Activated T-helper 17 cell treated with anti-CD3 and anti-CD28 coated beads, Interleukin-2, amount 50 U/mL, for 72 hours (primary cell): ENCODE results near the gene CDH13. TPM values are rescaled to one million over a fixed set of nuclear protein-coding genes. Genes with fewer than 3 reads are reported as not detected.

Source experiments
- ATAC-seq: fragments of 150-1000 bp; cut with Tn5 transposase; replicated peaks from 2 replicates; pipeline ENCODE4 v1.10.0; 2021; ENCODE audit warnings: mild to moderate bottlenecking, moderate library complexity
- H3K27ac Mint-ChIP-seq: one replicate; pipeline ENCODE4 v1.8.0; 2022; ENCODE audit warnings: mixed read lengths
- H3K27me3 Mint-ChIP-seq: one replicate; pipeline ENCODE4 v1.8.0; 2022; ENCODE audit warnings: mixed read lengths
- H3K36me3 Mint-ChIP-seq: one replicate; pipeline ENCODE4 v1.8.0; 2022; ENCODE audit warnings: low read depth, mild to moderate bottlenecking, mixed read lengths
- H3K4me1 Mint-ChIP-seq: one replicate; pipeline ENCODE4 v1.8.0; 2022; ENCODE audit warnings: mixed read lengths
- H3K4me3 Mint-ChIP-seq: one replicate; pipeline ENCODE4 v1.8.0; 2022; ENCODE audit warnings: mild to moderate bottlenecking, mixed read lengths
- H3K9me3 Mint-ChIP-seq: one replicate; pipeline ENCODE4 v1.8.0; 2022; ENCODE audit warnings: mixed read lengths
- total RNA-seq, 2 donors: library from RNA; stranded (reverse); gene quantifications; one replicate each; pipeline ENCODE4 v1.2.3, GENCODE V29; 2022

Gene CDH13
- total RNA-seq, 2 donors from 2014 or later, result not detected

DNA sequence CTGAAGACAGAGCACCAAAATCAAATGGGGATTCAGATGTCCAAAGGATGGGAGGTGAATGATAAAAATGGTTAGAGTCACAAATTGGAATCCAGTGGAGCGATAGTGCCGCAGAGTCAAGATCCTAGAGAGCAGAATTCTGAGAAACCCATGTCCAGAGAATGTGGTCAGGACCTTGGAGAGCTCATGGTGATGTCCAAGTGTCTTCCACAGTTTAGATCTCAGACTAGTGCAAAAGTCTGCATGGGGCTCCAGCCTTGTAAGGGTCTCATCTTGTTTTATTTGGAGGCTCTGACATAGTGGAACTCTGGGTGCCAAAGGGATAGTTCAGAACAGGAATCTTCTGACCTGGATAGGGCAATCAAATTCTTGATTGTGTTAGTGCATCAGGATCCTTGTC, 935.1 kb downstream of the CDH13 start:
- no peaks in the 10 kb centered on the region for H3K36me3 Mint-ChIP-seq
- ATAC-seq, result no peak
- peaks cover 7% of the 10 kb centered on the region for H3K9me3 Mint-ChIP-seq
- peaks cover 4% of the 10 kb centered on the region for H3K27me3 Mint-ChIP-seq
- no peak overlapping the region for H3K27ac Mint-ChIP-seq
- H3K4me3 Mint-ChIP-seq, result no peak overlapping the region
- no peaks in the 10 kb centered on the region for H3K4me1 Mint-ChIP-seq

DNA sequence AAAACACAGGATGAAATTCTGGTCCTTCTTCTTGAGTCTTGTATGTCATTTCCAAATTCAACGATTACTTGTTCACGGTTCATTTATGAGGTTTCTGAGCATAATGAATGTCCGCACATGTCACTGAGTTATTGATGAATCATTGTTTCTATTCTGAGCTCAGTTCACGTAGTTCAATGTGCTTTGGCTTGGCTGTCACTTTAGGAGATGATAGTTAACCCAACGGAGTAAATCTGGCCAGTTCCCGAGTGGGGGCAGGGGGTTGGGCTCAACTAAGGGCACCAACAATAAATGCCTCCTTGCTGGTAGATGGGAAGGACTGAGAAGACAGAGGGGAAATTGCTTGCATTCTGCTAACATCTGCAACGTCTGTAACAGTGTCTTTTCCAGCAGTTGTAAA, 941.6 kb downstream of the CDH13 start:
- no peak overlapping the region for H3K27ac Mint-ChIP-seq
- peaks cover 4% of the 10 kb centered on the region for H3K9me3 Mint-ChIP-seq
- H3K4me3 Mint-ChIP-seq, result no peak overlapping the region
- no peaks in the 10 kb centered on the region for H3K36me3 Mint-ChIP-seq
- H3K27me3 Mint-ChIP-seq, result no peaks in the 10 kb centered on the region
- no peaks in the 10 kb centered on the region for H3K4me1 Mint-ChIP-seq
- no peak for ATAC-seq

DNA sequence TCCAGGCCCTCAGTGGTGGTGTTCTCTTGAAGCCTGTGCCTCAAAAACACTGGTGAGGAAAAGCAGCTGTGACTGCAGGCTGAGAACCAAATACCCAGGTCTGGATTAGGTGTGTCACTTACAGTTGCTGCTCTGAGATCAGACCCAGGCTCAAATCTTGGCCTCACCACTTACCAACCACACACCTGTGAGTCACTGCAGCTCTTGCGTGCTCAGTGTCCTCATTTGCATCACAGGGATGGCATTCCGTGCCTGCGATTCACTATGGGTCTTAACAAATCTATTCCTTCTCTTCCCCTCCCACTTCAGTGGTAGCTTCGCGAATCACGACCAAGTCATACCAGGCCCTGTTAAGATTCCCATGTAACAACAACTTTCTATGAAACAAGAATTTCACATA, 947.6 kb downstream of the CDH13 start:
- Mint-ChIP-seq H3K4me3 (no peak overlapping the region), H3K27me3 (peaks cover 4% of the 10 kb centered on the region), H3K9me3 (peaks cover 7% of the 10 kb centered on the region), H3K27ac (no peak overlapping the region), H3K36me3 (no peaks in the 10 kb centered on the region), H3K4me1 (no peaks in the 10 kb centered on the region)
- ATAC-seq, result no peak

DNA sequence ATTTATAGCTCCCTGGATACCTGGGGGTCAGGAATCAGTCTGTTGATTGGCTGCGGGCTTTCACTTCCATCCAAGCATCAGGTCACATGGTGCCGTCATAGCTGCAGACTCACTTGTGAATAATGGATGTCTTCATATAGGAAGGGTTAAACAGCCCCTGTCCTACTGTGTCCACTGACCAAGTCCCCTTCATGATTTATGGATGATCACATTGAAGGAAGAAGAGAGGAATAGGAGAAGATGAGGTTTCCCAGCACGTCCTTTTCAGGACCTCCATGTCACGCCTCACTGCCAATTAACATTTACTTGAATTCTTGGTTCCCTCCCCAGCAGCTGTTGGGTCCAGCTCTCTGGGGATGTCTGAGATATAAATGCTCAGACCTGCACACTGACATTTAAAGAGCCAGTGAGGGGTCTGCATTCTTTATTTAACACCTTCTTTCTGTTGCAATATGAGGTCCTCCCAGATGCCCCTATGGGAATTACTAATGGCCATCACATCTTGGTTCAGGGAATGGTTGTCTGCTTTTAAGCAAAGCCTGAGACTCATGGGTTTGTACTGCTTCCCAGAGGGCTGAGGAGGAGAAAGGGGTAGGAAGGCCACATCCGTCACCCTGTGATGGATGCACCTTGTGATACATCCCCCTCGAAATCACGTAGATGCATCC, 950.4 kb downstream of the CDH13 start:
- H3K9me3 Mint-ChIP-seq, result peaks cover 11% of the 10 kb centered on the region
- no peak for ATAC-seq
- peaks cover 11% of the 10 kb centered on the region for H3K27me3 Mint-ChIP-seq
- H3K36me3 Mint-ChIP-seq, result no peaks in the 10 kb centered on the region
- H3K4me1 Mint-ChIP-seq, result no peaks in the 10 kb centered on the region
- H3K4me3 Mint-ChIP-seq, result no peak overlapping the region
- H3K27ac Mint-ChIP-seq, result no peak overlapping the region

DNA sequence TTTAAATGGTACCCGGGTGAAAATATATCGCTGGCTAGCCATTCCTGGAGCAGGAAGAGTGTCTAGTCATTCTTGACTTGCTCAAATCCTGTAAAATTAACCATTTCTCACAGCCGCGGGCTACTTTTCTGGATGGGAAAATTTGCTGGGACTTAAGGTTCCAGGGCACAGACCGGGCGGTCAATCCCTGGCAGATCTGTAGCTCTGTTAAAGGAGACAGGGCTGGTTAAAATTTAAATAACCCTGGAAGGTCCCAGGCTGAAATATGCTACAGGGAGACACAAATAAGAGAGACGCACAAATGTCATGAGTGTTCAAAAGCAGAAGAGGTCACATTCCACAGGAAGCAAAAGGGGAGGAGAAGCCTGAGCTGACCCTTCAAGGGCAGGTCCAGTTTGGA, 951.4 kb downstream of the CDH13 start:
- no peak for ATAC-seq
- H3K4me1 Mint-ChIP-seq, result no peaks in the 10 kb centered on the region
- no peak overlapping the region for H3K27ac Mint-ChIP-seq
- H3K4me3 Mint-ChIP-seq, result no peak overlapping the region
- no peaks in the 10 kb centered on the region for H3K36me3 Mint-ChIP-seq
- H3K9me3 Mint-ChIP-seq, result peaks cover 11% of the 10 kb centered on the region
- H3K27me3 Mint-ChIP-seq, result peaks cover 11% of the 10 kb centered on the region

DNA sequence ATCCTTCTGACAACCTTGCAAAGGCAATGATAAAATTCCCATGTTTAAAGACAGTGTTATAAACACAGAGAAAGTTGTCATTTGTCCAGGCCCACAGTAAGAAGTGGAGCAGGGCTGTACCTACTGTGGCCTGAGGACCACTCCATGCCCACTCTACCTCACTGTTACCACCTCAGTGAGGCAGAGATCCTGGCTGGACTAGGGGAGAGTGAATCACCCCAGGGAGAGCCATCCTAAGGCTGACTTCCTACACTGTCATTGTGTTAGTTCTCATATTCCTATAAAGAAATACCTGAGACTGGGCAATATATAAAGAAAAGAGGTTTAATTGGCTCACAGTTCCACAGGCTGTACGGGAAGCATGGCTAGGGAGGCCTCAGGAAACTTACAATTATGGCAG, 952.3 kb downstream of the CDH13 start:
- peaks cover 11% of the 10 kb centered on the region for H3K9me3 Mint-ChIP-seq
- no peak overlapping the region for H3K4me3 Mint-ChIP-seq
- no peak for ATAC-seq
- no peak overlapping the region for H3K27ac Mint-ChIP-seq
- no peaks in the 10 kb centered on the region for H3K36me3 Mint-ChIP-seq
- no peaks in the 10 kb centered on the region for H3K4me1 Mint-ChIP-seq
- H3K27me3 Mint-ChIP-seq, result peaks cover 11% of the 10 kb centered on the region

DNA sequence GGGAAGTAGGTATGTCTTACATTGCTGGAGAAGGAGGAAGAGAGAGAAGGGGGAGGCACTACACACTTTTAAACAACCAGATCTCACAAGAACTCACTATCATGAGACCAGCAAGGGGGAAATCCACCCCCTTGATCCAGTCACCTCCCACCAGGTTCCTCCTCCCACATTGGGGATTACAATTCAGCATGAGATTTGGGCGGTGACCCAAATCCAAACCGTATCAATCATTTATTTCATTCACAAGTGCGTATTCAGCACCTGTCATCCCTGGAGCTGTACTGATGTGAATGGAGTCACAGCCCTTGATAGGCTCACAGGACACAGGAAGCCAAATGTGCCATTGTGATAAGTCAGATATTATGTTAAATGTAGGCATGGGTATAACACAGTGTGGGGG, 952.7 kb downstream of the CDH13 start:
- no peaks in the 10 kb centered on the region for H3K4me1 Mint-ChIP-seq
- ATAC-seq, result no peak
- H3K36me3 Mint-ChIP-seq, result no peaks in the 10 kb centered on the region
- peaks cover 11% of the 10 kb centered on the region for H3K9me3 Mint-ChIP-seq
- peaks cover 11% of the 10 kb centered on the region for H3K27me3 Mint-ChIP-seq
- H3K4me3 Mint-ChIP-seq, result no peak overlapping the region
- no peak overlapping the region for H3K27ac Mint-ChIP-seq

DNA sequence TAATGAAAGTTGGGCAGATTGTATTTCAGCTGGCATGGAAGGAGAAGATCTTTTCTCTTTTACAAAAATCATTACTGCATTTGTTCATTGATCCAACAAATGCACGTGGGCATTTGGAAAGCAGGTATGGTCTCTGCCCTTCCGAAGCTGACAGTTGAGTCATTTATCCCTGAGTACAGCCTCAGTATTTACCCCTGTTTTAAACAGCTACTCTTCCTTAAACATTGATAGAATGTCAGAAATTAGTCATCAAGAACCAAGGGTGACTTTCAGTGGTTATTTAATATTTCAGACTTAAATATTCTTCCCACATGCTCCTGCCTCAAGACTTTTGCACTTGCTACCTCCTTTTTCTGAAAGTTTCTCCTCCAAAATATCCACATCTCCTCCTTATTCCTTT, 954.3 kb downstream of the CDH13 start:
- Mint-ChIP-seq H3K27ac (no peak overlapping the region), H3K36me3 (no peaks in the 10 kb centered on the region), H3K9me3 (peaks cover 10% of the 10 kb centered on the region), H3K4me3 (no peak overlapping the region), H3K4me1 (no peaks in the 10 kb centered on the region), H3K27me3 (peaks cover 15% of the 10 kb centered on the region)
- no peak for ATAC-seq

DNA sequence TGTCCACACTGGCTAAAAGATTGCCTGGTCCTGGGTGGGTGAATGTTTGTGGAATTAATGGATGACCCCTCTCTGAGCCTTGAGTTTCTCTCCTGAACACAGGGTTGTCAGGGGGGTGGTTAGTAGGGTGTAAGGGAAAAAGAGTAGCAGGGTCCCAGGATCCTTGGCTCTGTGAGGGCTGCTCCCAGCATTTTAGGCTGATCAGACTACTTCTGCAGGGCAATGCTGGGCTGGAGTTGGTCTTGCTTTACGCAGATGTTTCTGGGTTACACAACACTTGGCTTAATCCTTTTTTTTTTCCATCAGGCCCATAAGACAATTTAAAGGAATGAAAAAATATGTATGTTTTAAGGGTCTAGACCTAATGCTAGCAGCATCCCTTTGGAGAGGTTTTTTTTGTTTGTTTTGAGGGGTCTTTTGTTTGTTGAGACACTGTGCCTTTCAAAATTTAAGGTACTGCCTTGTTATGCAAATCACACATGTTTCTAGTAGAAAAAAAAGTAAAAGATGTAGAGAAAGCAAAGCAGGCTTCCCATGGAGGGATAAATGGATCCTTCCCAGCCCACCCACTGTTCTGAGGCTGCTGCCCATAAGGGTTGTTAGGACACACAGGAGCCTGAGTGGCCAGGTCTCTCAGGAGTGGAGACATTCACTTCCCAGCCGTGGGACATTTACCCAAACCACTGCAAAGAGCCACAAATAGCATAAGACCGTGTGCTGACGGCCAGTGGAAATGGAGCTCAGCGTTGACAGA, 955.4 kb downstream of the CDH13 start:
- no peaks in the 10 kb centered on the region for H3K36me3 Mint-ChIP-seq
- no peak overlapping the region for H3K4me3 Mint-ChIP-seq
- H3K27ac Mint-ChIP-seq, result no peak overlapping the region
- peaks cover 15% of the 10 kb centered on the region for H3K27me3 Mint-ChIP-seq
- no peaks in the 10 kb centered on the region for H3K4me1 Mint-ChIP-seq
- peaks cover 8% of the 10 kb centered on the region for H3K9me3 Mint-ChIP-seq
- no peak for ATAC-seq

DNA sequence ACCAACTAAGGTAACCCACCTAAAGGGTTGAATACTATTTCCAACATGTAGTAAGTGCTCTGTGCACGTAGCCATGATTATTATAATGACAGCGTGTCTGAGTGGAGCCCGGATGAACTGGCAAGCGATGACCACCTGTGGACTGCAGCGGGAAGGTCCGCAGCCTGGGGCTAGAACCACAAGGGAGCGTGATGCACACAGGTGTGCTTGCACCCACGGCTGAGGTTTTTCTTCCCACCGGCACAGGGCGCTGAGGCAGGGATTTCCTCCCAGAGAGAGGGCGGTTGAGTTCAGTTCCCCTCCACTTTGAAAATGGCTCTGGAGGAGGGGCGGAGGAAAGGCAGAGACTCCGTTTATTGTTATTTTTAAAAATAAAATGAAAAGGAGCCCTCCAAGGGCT, 959.3 kb downstream of the CDH13 start:
- no peaks in the 10 kb centered on the region for H3K4me1 Mint-ChIP-seq

DNA sequence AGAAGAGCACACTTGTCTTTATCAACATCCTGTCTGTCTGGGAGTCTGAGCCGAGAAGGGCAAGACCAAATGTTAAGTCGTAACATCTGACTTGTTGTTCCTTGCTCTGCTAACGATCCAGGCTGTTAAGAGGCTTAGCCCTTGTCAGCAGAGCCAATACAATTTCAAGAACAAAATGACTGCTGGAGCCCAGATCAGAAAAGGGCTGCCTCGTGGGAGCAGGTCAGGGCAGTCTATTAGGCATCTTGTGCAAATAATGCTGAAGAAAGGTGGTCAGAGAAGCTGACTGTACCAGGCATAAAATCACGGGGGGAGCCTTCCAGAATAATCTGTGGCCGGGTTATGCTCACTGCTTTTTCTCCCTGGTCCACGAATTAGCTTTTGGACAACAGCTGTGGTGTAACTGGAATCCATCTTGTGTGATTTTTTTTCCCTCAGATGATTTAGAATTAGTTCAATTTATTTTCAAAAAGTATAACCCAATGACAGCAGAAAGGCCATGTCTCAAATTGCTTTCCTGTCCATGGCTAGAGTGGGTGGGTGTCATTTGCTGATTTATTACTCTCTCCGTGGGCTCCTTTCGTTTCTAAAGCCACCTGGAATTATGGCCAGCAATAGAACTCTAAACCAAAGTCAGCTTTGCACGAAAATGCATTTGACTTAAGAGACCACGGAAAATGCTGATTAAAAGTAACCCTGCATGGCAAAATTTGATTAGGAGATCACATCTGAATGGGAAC, 959.9 kb downstream of the CDH13 start:
- Mint-ChIP-seq H3K9me3 (peaks cover 4% of the 10 kb centered on the region), H3K27me3 (peaks cover 4% of the 10 kb centered on the region), H3K4me3 (no peak overlapping the region), H3K36me3 (no peaks in the 10 kb centered on the region), H3K27ac (no peak overlapping the region), H3K4me1 (no peaks in the 10 kb centered on the region)
- ATAC-seq, result no peak

More for the DNA sequence above, 959.3 kb downstream of the CDH13 start:
- no peak for ATAC-seq
- Mint-ChIP-seq H3K4me3 (no peak overlapping the region), H3K27ac (no peak overlapping the region), H3K36me3 (no peaks in the 10 kb centered on the region), H3K27me3 (peaks cover 4% of the 10 kb centered on the region), H3K9me3 (peaks cover 4% of the 10 kb centered on the region)

DNA sequence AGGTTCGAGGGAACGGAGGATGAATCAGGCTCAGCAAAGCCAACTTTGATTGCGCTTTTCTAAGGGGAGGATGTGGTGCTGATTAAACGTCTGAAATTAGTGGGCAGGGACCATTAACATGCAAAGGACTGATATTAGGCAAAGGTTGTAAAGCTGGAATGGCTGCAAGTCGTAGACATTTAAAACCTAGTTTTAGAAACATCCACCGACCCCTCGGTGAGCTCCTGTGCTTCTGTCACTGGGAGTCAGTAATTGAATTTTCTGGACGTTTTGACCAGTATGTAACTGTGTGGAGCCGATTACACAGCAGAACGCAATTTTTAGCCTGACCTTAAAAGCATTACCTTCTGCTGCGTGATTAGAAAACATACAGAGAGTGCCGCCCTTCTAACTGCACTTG, 960.4 kb downstream of the CDH13 start:
- Mint-ChIP-seq H3K4me1 (no peaks in the 10 kb centered on the region), H3K9me3 (peaks cover 4% of the 10 kb centered on the region), H3K36me3 (no peaks in the 10 kb centered on the region), H3K4me3 (no peak overlapping the region), H3K27ac (no peak overlapping the region), H3K27me3 (peaks cover 4% of the 10 kb centered on the region)
- no peak for ATAC-seq

DNA sequence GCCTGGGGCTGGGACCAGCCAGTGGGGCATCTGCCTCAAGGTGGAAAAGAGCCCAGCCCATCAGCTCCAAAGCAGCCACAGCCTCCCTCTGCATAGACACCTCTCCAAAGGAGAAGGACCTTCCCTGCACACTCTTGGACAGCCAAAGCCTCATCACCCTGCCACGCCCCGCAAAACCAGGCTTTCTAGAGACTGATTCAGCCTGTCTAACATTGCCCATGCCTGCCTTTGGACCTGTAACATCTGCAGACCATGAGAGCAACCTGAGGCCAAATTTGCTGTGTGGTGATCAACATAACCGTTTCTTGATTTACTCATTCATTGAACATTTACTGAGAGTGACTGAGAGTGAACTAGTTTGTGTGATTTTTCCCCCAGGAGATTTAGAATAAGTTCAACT, 961.3 kb downstream of the CDH13 start:
- ATAC-seq, result no peak
- Mint-ChIP-seq H3K36me3 (no peaks in the 10 kb centered on the region), H3K27ac (no peak overlapping the region)

DNA sequence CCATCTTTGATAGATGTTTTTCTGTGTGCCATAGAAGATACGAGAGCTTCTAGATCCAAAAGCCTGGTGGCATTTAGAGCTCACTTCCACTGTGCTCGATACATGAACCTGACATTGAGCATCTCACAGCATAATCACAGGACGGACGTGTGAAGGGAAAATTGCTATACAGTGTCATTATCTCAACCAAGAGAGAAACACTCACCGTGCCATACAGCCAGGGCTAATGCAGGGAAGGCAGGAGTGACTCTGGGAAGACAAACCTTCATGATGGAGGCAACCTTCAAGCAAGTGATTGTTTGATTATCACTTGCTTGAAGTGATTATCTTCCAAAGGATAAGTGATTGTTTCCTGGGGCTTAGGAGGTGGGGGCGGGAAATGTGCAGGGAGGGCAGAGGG, 962.8 kb downstream of the CDH13 start:
- Mint-ChIP-seq H3K4me1 (no peaks in the 10 kb centered on the region), H3K27ac (no peak overlapping the region), H3K36me3 (no peaks in the 10 kb centered on the region), H3K9me3 (peaks cover 4% of the 10 kb centered on the region), H3K4me3 (no peak overlapping the region), H3K27me3 (peaks cover 7% of the 10 kb centered on the region)
- no peak for ATAC-seq

More for the DNA sequence above, 961.3 kb downstream of the CDH13 start:
- Mint-ChIP-seq H3K9me3 (peaks cover 4% of the 10 kb centered on the region), H3K27me3 (peaks cover 4% of the 10 kb centered on the region), H3K4me1 (no peaks in the 10 kb centered on the region), H3K4me3 (no peak overlapping the region)

DNA sequence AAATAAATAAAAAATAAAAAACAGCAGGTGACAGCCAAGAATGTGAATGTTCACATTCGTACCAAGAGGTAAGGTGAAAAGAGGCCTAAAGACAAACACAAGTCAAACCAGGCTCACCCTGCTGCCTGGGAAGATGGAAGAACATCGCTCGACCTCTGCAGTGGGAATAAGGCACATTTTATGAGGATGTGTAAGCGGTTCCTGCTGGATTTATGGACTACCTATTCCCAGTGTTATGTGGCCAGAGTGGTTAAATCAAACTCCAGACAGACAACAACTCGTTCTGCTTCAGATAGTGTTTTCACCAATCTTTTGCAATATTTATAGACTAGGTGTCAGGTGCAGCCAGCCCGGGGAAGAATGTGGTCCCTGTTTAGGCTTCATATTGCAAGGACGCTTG, 966.0 kb downstream of the CDH13 start:
- Mint-ChIP-seq H3K27me3 (peaks cover 3% of the 10 kb centered on the region), H3K4me1 (no peaks in the 10 kb centered on the region), H3K9me3 (no peaks in the 10 kb centered on the region), H3K36me3 (no peaks in the 10 kb centered on the region), H3K4me3 (no peak overlapping the region), H3K27ac (no peak overlapping the region)
- ATAC-seq, result no peak
